ENCODE data around the gene FOXN3.

The FOXN3 gene

GRCh38 chr14:89417091-89417464 lies at the start of gene FOXN3:
Gene FOXN3, minus strand, starts transcription at chr14:89417233. Its CDS starts 4,757 bp downstream, at chr14:89412476.
- DNase-seq: no peak

GRCh38 chr14:89466484-89466883 lies 49.5 kb upstream of the FOXN3 start:
- DNase-seq: no peak

- no peak for DNase-seq
Measured at GRCh38 chr14:89465876-89466275, 48.8 kb upstream of the FOXN3 start.

DNA sequence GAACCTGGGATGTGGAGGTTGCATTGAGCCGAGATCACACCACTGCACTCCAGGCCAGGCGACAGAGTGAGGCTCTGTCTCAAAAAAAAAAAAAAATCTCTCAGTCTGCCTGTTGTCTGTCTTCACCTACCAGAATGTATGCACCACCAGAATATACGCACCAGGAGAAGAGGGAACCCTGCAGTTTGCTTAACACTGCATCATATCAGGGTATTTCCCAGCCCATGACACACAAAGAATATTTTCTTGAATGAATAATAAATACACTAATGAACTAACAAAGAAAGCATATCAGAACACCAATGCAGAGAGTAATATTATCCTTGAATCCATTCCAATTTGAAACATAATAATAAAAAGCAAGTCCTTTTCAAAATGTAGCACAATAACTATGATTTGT lies 44.2 kb upstream of the FOXN3 start:
- DNase-seq: no peak

DNA sequence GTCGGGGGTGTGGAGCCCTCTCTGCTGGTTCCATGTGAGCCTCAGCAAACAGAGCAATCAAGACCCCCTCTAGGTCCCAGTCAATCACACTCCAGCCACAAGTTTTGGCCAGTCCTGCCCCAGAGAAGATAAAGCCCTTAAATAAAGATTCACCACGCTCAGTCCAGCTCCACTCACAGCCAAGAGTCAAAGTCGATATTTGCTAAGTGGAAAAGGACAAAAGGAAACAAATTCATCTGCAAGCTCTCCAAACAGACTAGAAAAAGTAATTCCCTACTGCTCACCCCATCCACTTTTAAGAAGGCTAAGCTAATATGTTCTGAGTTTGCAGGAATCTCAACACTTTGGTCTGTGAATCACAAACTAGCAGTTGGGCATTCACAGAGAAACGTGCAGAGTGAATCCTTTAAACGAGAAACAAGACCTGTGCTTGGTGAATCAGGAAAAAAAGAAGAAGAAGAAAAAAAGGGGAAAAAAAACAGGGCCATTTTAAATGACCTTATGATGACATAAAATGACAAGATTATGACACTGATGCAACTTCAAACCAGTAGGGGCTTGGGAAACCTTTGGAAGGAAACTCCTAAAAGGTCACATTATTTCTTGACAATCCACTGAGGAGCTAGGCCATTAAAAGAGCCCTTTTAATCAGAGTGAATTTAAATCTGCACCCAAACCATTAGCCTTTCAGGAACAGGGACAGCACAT lies 41.8 kb upstream of the FOXN3 start:
- DNase-seq: no peak

- DNase-seq: no peak
Measured at GRCh38 chr14:89457007-89457406, 40.0 kb upstream of the FOXN3 start.

- DNase-seq: no peak
Measured at GRCh38 chr14:89455412-89455811, 38.4 kb upstream of the FOXN3 start.

DNA sequence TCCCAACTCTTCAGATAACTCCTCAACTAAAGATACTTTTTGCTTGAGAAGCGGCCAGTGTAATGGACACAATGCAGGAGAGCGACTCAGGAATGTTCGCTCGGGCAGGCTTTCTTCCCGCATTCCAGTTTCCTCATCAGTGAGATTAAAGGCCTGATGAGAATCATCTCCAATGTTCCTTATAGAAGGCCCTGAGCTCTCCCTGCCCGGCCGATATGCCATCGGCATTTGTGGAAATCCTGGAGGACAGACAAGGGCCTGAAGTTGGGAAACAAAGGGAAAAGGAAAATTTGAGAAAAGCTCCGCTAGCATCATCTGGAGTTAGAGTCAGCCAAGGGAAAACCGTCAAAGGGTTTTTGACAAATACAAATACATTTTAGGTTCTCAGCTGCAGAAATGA lies 38.0 kb upstream of the FOXN3 start:
- no peak for DNase-seq

GRCh38 chr14:89452281-89452680 lies 35.2 kb upstream of the FOXN3 start:
- no peak for DNase-seq

DNA sequence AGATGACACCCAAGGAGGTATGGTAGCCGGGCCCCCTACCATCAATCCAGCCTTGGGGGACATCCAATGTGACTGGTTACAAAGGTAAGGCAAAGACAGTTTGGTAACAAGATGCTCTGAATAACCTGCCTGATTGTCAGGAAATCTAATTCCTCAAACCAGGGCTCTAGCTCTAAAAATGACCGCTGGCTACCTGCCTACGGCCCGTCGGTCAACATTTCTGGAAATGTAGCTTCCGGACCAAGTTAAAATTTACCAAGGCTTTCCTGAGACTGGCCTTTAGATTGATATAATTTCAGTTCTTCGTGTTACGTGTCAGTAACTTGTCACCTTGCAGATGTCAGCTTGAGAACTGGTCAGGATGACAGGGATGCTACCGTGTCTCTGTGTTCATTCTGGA lies 34.2 kb upstream of the FOXN3 start:
- DNase-seq: no peak

GRCh38 chr14:89447182-89447944 lies 30.3 kb upstream of the FOXN3 start:
- no peak for DNase-seq

DNA sequence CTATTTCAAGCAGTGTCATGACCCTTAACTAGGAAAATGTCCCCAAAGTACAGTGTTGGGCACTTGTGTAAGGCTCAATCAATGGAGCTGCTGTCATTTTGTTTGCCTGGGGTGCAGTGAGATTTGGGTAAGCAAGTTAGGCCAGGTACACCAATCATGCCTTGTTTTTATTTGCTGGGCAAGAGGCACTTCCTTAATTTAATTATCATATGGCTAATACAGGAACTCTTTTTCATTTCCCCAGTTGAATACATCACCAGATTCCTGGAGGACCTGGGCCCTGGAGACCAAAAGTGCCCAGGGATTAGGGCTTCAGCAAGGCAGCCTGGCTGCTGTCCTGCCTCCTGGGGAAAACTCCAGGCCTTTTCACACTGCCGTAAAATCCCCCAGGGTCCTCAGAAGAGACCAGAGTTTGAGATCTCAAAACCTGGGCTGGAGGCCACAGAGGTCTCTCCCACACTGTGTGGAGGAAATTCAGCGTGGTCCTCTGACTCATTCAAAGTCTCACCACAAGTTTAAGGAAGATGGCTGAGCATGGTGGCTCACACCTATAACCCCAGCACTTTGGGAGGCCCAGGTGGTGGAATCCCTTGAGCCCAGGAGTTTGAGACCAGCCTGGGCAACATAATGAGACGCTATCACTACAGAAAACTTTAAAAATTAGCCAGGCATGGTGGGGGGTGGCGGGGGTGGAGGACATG lies 28.4 kb upstream of the FOXN3 start:
- DNase-seq: no peak

DNA sequence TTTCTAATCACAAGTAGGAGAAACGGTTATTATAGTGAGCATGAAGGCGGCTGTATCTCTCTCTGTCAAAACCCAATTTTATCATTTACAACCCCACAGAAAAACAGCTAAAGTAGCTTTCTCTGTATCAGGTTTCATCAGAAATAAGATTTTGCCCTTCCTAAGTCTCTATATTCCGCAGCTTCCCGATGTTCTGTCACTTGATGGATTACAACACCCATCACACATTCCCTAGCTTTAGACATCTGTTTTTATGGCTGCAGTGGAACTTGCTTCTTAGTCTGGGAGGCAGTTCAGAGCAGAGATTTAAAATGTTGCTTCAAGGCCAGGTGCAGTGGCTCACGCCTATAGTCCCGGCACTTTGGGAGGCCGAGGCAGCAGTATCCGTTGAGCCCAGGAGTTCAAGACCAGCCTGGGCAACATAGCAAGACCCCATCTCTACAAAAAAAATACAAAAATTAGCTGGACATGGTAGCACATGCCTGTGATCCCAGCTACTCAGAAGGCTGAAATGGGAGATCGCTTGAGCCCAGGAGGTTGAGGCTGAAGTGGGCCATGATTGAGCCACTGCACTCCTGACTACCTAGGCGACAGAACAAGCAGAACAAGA lies 27.6 kb upstream of the FOXN3 start:
- DNase-seq: no peak

- DNase-seq: no peak
Measured at GRCh38 chr14:89444044-89444443, 27.0 kb upstream of the FOXN3 start.

GRCh38 chr14:89443042-89443629 lies 26.1 kb upstream of the FOXN3 start:
- no peak for DNase-seq

GRCh38 chr14:89442280-89442679 lies 25.2 kb upstream of the FOXN3 start:
- no peak for DNase-seq

- no peak for DNase-seq
Measured at GRCh38 chr14:89440986-89441909, 24.2 kb upstream of the FOXN3 start.

DNA sequence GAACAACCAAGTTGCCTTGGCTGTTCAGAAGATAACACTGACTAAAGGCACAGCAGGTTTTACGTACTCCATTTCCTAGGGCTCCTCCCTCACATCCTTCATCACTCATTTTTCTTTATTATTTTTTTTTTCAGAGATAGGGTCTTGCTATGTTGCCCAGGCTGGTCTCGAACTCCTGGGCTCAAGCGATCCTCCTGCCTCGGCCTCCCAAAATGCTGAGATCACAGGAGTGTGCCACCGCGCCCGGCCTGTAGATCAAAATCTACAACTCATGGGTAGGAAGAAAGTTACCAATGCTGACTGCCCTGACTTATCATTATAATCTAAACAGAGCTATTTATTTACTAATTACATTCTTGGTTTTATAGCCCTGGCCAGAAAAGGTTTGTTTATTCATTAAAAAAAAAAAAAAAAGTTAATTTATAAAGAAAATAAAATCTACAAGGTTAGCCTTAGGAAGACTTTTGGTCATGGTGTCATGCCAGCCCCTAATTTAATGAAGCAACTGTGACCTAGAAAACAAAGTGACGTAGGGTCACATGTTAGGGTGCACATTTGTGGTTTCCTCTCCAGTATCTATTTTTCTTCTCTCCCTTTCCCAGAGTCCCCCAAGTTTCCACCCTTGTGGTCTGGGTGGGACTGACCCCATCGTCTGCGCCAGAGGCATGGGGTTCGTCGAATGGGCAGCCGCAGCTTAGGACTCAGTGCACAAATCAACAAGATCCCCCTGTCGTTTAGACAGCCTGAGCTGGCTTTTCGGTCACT lies 19.0 kb upstream of the FOXN3 start:
- DNase-seq: no peak

DNA sequence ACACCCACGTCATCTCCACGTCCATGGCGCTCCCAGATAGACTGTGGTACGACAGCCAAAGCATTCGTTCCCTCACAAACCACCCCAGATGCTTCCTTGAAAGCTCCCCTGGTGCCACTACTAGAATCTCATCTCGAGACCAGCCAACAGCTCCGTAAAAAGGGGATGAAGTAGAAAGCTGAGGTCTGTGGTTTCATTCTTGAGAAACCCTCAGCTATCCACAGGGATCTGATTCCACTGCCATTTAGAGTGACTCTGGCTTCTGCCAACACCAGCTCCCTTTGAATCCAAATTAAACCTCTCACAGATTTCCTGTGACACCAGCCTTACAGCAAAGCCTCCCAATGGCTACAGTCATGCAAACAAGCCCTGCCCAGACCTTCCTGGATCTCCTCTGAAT lies 18.5 kb upstream of the FOXN3 start:
- DNase-seq: no peak

DNA sequence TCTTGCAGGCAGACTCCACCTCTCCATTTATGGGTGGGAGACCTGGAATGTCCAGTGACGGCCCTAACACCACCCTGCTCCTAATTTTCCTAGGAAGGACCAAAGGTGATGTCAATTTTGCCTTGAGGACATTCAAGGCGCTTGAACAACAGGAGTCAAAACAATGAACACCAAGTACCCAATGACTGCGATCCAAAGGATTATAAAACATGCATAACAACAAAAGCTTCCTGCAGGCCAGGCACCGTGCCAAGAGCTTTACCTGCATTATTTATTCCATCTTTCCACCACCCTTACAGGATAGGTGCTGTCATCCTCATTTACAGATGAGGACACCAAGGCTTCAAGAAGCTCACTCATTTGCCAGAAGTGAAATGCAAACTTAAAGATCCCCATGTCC lies 15.2 kb upstream of the FOXN3 start:
- no peak for DNase-seq

All from SIG-M5 (cell line).